NCI-H1048 (cell line): Measurements from ENCODE around the gene ZNF414.

ENCODE experiments used
- DNase-seq: peaks from one replicate; lab custom pipeline; 2025; lab: John Stamatoyannopoulos, UW

ZNF414 gene

DNA sequence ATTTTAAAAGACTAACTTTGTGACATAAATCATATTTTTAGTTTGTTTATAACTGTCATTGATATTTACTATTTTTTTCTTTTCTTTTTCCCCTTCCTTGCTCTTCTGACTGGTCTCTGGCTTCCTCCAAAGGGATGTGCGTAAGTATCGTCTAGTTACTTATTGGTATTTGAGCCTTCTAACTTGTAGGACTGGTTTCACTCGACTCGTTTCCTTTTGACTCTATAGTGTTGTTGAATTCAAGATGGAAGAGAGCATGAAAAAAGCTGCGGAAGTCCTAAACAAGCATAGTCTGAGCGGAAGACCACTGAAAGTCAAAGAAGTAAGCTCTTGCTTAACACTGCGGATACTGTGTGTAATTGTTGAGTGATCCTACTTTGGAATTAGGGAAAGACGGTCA lies 50.6 kb downstream of the ZNF414 start:
- no peak for DNase-seq

DNA sequence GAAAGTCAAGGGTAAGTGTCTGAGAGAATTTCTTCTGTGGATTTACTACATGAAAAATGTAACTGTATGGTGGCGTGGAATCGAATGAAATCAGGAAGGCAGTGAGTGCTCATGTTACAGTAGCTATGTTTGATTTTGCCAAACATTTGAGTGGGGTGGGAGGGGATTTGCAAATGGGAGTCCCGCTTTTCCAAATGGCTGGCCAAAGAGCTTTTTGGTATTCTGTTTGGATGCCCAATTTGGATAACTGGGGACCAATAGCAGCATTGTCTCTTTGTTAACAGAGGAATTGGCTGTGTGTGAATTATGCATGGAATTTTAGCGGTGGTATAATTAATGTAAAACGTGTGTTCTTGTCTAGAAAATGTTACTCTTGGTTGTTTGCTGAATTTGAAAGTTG lies 51.4 kb downstream of the ZNF414 start:
- DNase-seq, result no peak

DNA sequence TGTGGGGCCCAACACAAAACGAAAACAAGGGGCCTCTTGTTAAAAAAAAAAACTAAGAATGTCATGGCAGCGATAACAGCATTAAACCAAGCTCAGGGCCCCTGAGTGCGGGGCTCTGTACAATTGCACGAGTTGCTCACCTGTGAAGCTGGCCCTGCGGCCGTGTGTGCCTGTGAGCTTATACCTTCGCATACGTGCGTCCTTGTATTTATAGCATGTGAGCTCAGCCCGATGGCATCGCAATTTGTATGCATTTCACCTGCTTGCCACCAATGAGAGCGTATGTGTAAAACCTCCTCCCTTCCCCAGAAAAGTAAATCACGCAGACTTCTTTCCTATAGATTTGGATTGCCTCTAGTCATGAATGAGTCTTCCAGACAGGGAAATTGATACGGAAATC lies 52.1 kb downstream of the ZNF414 start:
- DNase-seq, result no peak

DNA sequence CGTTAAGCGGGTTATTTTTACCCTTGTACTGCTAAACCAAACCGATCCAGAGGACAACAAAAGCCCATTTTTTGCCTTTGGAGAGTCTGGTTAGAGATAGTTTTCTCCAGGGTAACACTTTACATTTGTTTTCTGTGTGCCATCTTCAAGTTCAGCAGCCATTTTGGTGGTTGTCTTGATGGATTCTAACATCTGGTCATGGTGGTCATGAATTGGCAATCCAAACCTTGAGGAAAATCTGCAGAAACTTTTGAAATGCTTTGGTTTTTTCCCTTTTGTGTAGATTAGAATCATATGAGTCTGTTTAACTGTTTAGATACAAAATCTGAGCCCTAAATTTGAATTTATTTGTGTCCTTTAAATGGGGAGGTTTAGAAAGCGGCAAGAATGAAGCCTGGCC lies 52.6 kb downstream of the ZNF414 start:
- no peak for DNase-seq

DNA sequence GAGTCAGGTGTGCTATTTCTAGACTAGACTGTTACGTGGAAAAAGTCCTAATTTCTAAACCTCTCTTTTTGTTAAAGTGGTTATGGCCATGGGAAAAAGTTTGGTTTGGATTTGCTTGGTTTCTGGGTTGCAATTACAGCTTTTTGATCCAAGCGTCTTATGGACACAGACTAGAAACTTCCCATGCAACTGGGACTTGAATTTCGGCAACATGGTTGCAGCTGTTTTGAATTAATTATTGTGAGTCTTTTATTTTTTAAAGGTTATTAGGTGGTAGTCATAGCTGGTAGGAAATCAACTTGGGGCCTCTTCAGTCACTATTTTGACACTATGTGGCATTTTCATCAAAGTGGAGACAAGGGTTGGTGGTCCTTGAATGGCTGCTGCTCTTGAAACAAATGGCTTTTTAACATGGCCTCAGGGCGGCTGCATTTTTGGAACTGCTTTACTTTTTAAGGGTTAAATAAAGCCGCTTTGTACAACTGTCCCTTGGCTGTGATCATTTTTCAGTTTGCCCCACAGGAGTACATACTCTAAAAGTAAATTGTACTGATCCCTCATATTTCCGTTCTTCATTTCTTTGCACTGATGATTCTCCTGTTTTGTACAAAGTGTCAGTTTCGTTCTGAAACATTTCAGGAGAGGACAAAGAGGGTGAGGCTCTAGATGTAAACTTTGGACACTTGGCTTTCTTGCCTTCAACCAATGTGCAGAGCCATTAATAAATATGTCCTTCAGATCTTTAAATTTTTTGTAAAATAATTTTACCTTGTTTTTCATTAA lies 53.3 kb downstream of the ZNF414 start:
- no peak for DNase-seq
